Brain pericyte (primary cell): Measurements from ENCODE around the gene TUNAR.

ENCODE experiments used
- DNase-seq: peaks from one replicate; pipeline ENCODE4 v3.0.0-alpha.2; 2012; ENCODE audit warnings: low read depth, low spot score

The TUNAR gene

DNA sequence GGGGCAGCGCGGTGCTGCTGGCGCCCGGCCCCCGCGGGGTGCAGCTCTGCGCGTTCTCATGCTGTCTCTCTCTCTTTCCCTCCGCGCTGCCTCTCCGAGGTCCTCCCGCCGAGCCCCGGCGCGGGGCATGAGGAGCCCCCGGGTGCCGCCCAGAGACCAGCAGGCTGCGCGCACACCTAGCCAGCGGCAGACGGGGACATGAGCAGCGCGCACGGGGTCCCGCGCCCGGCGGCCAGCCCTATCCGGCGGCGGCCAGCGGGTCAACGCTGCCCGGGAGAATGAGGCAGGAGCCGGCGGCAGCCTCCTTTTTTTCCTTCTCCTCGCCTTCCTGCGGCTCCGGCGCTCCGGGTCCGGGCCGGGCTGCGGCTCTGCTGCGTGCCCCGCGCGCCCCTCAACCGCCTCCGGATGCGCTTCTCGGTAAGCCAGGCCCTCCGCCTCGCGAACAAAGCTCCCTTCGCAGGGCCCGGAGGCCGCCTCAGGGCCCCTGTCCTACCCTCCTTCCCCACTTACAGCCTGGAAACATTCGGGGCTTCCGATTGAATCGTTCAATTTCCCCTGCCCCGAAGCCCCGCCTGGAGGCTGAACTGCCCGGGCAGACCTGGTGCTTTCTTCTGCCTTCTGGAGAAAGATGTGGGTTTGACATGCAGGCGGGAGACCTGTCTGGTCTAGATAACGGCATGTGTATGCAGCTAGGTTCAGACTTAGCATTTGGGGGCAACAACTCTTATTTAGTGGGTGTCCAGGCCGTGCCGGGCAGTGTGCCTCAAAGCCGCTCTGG is at the start of gene TUNAR:
TUNAR (plus strand) TSS at position 72 of the 778 bp plus-strand sequence.
- no peak for DNase-seq

DNA sequence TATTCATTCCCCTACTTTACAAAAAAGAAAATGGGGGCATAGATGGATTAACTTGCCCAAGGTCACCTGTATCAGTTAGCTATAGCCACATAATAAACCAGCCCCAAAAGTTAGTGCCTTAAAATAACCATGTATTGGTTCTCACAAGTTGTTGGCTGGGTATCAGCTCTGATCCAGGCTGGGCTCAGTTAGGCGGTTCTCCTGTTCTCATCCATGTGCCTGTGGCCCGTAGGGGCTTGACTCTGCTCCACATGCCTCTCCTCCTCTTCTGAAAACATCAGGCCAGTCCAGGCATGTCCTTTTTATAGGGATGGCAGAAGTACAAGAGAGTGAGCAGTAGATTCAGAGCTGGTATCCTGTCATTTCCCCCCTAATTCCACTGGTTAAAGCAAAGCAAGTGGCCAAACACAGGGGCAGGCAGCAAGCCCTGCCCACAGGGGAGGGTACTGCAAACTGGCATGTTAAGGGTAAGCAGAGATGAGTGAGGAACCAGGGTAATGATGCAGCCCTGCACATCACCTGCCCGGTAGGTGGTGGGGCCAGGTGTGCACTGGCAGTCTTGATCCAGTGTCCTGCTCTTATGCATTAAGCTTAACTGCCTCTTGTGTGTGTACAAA is 47.9 kb upstream of the TUNAR start:
- no peak for DNase-seq

DNA sequence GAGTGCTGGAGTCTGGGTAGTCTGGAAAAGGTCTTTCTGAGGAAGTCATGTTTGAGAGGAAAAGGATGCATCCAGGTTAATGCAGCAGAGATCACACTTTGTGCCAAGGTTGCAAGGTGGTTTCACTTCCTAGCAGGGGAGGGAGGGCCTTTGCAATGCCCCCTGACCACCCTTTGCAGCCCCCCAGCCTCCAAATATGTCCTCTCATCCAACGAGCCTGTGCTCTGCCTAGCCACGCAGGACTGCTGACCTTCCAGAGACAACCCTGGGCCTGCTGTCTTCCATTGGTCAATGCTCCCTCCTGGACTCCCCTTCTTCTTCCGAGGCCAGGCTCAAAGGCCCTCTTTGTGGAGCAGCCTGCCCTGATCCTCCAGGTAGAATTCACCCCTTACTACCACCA is 47.3 kb upstream of the TUNAR start:
- no peak for DNase-seq

DNA sequence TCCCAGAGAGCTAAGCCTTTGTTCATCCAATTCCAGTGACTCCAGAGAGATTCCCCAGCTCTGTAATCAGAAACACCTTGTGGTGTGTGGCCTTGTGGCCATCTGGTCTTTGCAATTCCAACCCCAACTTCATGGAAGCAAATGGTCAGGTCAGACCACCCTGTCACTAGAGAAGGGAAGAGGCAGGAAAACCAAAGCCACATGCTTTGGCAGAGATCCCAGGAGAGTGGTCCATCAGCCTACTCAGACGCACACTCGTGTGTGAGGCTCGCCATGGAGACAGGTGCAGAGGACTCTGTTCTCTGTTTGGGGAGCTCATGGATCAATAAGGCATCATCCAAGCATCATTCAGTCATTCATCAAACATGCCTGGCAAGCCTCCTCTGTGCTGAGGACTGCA is 46.2 kb upstream of the TUNAR start:
- no peak for DNase-seq

DNA sequence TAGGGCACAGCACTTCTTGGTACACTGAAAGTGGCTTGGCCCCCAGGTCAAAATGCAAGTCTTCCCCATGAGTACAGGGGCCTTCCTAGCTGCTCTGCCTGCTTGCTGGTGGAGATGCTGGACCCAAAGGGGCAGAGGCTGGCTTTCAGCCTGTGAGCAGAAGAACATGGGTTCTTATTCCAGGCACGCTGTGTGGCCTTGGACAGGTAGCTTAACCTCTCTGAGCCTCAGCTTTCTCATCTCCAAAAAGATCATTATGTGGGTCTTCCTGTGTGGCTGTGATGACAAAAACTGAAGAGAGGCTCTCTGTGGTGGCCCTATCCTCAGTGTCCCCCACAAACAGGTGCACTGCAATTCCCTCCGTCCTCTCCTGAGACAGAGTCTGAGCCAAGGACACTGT is 45.6 kb upstream of the TUNAR start:
- DNase-seq = no peak

DNA sequence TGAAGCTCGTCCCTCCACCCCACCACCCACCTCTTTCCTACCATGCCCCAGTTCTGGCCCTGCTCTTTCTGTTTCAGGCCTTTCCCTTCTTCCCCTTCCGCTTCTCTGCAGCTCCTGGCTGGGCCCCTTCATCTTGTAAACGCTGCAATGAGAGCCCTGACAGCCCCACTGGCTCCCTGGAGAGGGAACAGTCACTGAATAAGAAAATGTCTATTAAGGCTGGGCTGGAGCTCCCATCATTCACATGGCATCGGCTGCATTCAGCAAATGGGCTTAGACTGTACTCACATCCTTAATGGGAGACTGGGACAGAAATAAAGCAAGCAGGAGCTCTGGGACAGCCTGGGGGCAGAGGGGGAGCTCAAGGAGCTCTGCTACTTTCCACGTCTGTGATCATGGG is 45.2 kb upstream of the TUNAR start:
- DNase-seq = no peak

DNA sequence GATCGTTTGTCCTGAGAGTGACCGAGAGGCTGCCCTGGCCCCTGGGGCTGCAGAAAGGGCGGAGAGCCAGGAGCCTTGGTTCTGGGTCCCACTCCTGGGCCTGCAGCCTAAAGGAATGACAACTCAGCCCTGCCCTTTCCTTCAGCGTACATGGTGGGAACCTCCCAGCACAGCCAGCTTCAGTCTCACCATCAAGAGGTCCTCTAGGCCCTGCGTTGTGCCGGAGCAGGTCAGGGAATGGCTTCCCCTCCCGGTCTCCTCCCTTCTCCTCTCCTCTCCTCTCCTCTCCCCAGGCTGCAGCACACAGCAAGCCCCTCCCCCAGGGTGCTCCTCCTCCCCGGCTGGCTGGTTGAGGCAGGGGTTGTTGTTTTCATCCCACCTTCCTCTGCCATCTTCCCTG is 44.6 kb upstream of the TUNAR start:
- no peak for DNase-seq

DNA sequence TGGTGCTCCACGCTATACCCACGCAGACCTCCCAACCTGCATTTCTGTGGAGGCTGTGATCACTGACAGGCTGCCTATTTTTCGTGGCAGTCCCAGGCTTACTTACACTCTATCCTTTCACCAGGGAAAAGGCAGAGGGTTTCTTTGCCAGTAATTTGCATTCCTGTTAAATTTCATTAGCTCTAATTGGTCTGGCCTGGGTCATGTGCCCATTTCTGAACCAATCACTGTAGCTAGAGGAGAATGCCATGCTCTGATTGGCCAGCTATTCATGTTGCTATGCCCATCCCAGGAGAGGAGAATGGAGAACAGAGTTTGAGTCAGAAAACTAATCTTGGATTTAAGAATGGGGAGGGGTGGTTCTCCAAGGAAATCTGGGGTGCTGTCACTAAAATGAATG is 43.2 kb upstream of the TUNAR start:
- DNase-seq = no peak

DNA sequence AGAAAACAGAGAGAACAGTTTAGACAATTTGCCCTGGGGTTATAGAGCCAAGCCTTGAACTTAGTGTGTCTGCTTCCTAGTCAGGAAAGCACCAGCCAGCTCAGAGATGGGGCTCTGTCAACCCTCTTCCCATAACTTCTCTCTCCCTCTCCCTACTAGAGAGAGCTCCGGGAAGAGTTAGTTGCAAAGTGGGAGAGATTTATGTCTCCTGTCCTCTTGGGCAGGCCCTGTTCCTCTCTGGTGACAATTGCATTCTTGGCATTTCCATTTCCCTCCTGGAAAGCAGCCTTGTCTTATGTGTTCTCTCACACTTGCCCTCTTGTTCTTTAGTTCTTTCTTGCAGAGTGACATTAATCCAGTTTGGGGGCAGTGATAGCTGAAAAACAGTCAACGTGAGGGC is 42.1 kb upstream of the TUNAR start:
- no peak for DNase-seq

DNA sequence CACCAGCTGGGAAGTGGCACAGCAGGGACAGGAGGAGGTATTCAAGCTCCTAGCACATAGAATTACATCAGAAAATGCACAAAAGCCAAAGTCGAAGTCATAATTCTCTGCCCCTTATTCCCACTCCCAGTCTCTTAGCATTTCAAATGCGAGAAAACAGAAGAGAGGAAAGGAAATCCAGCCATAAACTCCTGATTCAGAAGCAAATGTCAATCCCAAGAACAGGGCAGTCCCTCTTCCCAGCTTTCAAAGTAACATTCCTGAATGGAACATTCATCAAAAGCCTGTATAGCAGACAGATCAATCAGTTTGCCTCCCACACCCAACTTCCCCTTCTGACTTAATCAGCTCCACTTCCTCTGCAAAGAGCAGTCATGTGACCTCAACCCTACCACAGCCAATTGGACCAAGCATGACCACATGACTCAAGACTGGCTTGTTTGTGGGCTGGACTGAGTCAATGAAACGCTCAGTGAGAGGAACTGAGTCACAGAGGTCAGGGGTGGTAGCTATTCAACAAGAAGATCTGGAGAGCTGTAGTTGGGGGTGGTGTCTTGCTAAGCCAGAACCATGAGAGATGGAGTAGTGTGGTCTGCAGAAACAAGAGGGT is 41.4 kb upstream of the TUNAR start:
- no peak for DNase-seq

DNA sequence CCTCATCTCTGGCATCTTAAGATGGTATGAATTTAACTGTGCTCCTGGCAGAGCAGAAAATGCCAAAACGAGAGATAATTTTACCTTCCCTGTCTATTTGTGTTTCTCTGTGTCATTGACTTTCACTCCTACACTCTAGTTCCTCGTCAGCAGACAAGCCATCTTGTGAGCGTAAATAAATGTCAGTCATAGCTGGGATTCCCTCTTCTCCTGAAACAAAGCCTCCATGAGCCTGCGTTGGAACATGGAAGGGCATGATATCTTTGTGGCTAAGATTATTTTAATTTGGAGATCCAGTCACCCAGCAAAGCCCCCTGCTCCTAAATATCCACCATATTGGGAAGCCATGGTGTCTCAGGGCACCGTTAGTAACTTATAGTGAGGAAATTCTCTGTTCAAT is 37.8 kb upstream of the TUNAR start:
- DNase-seq = no peak

DNA sequence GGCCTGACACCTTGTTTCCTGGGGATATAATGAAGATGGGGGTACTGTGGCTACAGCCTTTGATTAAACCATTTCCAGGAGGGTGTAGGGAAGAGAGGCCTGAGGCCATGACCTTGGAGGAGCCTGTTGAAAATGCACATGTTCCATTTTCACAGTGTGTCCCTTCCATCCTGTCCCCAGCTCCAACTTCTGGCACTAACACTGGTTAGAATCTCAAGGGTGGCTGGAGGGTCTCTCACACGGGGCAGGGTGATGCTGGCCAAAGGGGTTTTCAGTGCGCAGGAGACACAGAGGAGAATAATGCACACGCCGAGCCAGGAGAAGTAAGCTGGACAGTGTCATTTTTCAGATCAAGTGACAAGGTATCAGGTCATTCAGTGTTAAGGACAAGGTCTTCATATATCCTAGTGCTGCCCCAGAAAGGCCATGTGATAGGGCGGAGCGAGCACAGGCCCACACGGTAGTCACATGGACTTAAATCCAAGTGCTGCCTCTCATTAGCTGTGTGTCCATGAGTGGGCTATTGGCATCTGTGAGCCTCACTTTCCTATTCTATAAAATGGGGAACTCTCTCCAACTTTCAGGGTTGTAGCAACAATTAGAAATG is 36.4 kb upstream of the TUNAR start:
- no peak for DNase-seq

DNA sequence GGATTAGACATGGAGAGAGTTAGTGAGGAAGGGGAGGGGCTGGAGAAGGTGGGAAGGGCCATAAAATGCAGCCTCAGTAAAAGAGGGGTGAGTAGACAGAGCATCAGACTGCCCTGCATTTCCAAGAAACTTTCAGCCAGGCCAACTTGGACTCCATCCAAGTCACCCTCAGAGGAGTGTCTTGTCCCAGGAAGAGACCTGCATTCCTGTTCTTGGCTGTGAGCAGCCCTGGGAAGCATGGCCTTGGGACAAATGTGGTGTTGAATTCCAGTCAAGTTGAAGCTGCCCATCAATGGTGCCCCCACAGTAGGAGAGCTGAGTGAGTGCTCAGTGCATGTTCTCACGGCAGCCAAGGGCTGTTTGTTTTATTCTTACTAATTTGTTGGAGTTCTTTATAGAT is 35.0 kb upstream of the TUNAR start:
- DNase-seq = no peak

DNA sequence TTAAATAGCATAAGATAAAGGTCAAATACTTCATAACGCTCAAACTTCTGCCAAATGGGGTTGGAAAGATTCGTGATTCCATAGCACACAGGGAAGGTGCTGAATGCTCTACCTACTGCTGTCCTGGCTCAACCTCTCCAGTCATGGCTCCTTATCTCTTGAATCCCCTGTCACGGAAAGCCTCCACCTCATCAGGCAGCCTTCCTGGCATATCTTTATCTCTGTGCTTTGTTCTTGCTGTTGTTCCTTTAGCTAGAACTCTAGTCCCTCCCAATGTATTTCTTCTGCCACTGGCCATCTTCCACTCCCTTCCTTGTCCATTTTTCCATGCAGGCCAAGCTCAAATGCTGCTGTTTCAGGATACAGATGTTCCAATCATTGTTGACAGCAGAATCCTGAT is 26.9 kb upstream of the TUNAR start:
- no peak for DNase-seq

DNA sequence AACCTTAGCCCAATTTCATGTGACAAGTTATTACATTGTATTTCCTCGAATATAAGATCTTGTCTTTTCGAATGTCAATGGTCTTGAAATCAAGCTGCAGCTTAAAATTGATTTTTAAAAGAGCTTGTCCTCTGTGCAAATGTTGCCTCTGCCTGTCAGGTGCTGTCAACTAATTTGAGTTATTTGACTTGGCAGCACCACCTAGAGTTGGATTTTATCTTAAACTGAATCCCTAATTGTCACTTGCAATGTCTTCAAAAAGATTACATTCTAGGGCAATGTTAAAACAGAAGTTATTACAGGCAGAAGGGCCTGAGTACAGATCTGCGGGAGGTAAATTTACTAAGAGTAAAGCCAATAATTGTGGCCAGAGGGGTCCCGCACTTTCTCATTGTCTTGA is 26.2 kb upstream of the TUNAR start:
- DNase-seq = no peak

DNA sequence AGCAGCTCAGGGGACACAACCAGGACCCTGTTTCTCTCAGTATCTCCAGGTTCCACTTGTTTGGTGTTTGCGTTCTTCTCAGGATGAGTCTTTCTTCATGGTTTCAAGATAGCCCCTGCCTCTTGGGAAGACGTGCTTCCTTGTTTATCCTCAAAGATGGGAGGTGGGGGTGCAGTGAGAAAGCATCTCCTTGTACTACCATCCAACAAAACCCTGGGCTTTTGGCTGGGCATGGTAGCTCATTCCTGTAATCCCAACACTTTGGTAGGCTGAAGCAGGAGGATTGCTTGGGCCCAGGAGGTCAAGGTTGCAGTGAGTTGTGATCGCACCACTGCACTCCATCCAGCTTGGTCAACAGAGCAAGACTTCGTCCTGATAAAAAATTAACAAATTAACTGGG is 21.0 kb upstream of the TUNAR start:
- no peak for DNase-seq

DNA sequence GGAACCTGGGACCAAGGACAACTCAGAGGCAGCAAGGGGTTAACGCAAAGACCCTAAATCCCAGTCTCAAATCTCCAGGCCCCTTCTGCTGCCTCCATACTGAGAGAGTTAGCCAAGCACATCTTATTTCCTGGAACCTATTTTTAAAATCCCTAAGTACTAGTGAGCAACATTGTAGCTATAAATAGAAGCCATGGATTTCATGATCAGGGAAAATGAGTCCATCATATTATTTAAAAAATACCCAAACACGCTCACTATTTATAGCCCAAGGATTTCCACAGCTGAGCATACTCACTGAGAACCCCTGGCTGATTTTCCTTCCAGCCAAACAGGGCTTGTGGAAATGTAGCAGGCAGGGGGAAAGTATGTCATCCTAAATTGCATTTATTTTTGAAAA is 19.4 kb upstream of the TUNAR start:
- no peak for DNase-seq

DNA sequence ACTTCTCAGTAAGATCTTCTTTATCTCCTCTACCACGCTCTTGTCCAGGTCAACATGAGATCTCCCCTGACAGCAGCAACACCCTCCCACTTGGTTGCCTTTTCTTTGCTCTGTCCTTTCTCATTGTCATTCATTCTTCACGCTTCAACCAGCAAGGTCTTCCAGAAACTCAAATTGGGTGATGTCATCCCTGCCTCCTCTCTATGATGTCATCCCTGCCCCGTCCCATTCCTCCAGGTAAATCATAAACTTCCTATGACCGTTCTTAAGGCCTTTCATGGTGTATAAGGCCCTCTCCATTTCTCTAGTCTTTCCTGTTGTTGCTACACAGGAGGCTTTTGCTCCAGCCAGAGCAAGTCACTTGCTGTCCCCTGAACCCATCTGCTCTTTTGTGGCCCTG is 17.7 kb upstream of the TUNAR start:
- DNase-seq = no peak

DNA sequence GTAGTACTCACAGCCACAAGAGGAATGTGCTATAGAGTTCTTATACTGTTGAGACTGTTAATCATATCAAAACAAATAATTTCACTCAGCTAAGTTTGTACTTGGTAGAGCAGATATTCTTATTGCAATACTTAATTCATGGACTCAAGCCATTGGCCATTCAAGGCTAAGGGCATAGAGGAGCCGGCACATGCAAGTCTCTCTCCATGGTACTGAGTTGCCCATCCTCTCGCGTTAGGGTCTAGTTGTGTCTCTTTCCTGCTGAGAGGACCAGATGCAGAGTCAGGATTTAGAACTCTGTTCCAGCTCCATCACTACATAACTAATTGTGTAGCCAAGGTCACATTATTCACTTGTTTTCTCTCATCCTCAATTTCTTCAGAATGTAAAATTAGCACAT is 14.4 kb upstream of the TUNAR start:
- DNase-seq = no peak

DNA sequence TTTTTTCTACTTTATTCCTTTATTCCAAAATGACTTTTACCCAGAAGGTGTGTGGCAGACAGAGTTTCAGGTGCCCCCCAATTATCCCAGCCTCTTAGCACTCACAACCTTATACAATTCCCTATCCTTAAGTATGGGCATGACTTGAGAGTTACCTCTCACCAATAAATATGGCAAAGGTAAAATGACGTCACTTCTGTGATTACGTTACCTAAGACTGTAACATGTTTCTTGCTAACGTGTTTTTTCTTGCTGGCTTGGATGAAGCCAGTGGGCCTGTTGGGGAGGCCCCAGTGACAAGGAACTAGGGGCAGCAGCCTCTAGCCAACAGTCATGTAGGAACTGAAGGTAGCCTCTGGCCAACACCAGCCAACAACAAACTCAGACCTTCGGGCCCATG is 13.3 kb upstream of the TUNAR start:
- DNase-seq = no peak

DNA sequence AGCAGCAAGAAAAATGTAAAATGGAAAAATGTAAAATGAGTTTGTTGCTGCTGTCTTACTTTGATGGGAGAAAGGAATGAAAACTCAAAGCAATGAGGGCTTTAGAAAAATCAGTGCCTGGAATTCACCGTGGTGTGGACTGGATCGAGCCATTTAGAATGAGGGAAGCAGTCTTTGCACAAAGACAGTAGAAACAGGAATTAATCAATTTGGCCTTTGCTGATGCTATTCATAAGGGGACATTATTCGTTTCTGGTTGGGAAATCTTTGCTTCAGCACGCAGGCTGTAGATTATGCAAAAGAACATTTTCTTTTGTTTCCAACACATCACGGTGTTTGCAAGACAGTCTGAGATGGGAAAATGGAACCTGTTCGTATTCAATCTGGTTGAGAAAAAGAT is 6.9 kb upstream of the TUNAR start:
- no peak for DNase-seq

DNA sequence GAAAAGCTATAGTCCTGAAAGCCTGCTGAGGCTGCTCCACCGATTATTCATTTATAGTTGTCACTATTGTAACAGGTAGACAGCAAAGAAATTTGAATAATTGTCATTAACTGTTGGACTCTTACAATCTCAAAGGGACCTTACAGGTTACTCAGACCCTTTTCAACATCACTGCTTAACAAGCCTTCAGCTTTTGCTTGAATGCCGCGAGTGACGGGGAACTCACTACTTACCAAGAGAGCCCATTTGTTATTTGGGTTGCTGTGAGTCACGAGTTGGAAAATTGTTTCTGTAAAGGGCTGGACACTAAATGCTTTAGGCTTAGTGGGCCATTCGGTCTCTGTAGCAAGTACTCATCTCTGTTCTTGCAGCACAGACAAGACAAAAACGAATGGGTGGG is 5.9 kb upstream of the TUNAR start:
- DNase-seq = no peak

DNA sequence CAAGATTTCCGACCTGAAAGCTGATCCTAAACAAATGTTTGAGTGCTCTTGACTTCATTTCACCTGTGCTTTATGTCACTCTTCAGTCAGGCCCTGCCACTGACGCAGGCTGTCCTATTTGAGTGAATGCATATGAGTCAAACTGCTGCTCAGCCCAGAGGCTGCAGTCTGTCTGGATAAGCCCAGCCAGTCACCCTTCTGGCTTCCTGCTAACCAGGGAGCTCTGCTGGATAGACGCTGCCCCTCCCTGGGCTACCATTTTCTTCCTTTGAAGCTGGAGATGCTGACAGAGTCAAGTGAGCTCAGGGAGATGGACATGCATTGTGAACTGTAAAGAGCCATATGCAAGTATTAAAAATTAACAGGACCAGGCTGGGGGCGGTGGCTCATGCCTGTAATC is 5.1 kb upstream of the TUNAR start:
- DNase-seq = no peak
